Testis (tissue), 3 donors: ENCODE measurements around the gene ARSK. TPM values are rescaled to one million over a fixed set of nuclear protein-coding genes. Genes with fewer than 3 reads are reported as not detected.
A peak's percentile ranks its signal among the peaks of the same experiment; 100 is the strongest.

Experiments used
- DNase-seq: peaks from one replicate; pipeline ENCODE4 v3.0.0-alpha.2; 2019
- H3K27ac ChIP-seq, 2 donors: fragments of 200-600 bp; sonication (generic); one replicate each; pipeline ENCODE4 v1.5.1; 2019
- H3K27me3 ChIP-seq: fragments of 200-600 bp; sonication (generic); one replicate; pipeline ENCODE4 v1.5.1; 2019
- H3K36me3 ChIP-seq: fragments of 200-600 bp; sonication (generic); one replicate; pipeline ENCODE4 v1.5.1; 2017; ENCODE audit warnings: low read depth; ENCODE audit errors: missing control alignments
- H3K4me1 ChIP-seq: fragments of 200-600 bp; sonication (generic); one replicate; pipeline ENCODE4 v1.5.1; 2019
- H3K4me3 ChIP-seq, 2 donors: fragments of 200-600 bp; sonication (generic); one replicate each; pipeline ENCODE4 v1.5.1; 2017 to 2019
- H3K9me3 ChIP-seq: fragments of 200-600 bp; sonication (generic); one replicate; pipeline ENCODE4 v1.5.1; 2017
- POLR2A ChIP-seq: fragments of 450-650 bp; IDR thresholded peaks from one replicate; pipeline ENCODE4 v1.6.1; 2017; ENCODE audit warnings: antibody characterized with exemption, mild to moderate bottlenecking, moderate library complexity
- WGBS, 2 donors: methylation state at CpG; one replicate each; pipeline ENCODE4 v1.1.5; 2018; 5-methylcytosine and 5-hydroxymethylcytosine counted together
- intact Hi-C: fragments of 100-400 bp; cut with DNase I; formaldehyde crosslinking; loops from one replicate; pipeline ENCODE4 v1.15.1; 2023; ENCODE audit warnings: low total_unique reads
- polyA plus RNA-seq: library from polyadenylated mRNA; stranded (reverse); fragments of 350-450 nt; fragmentation: Illumina TruSeq; extraction: RNeasy Lipid Tissue Mini Kit (QIAGEN cat#74804); gene quantifications from one replicate; pipeline ENCODE4 v1.2.3, GENCODE V29; 2014; ENCODE audit warnings: low read depth, low replicate concordance; ENCODE audit not compliant: insufficient read depth
- total RNA-seq, 2 donors: library from RNA; depleted of rRNA; stranded (reverse); fragments of >200 nt; gene quantifications; one replicate each; pipeline ENCODE4 v1.2.3, GENCODE V29; 2016
- TF ChIP-seq, protein P1 (sequence below), 3 experiments: fragments of 450-650 bp in 2 of 3; fragments of 200-600 bp in 1 of 3; sonication (generic) in 1 of 3; IDR thresholded peaks; one replicate each; pipeline ENCODE4 v1.5.1; 2016 to 2019; ENCODE audit warnings: antibody characterized with exemption in 3 of 3, mild to moderate bottlenecking in 2 of 3, moderate library complexity in 1 of 3

Gene ARSK
- total and polyA plus RNA-seq, 3 donors from 2014 or later = 2.4 to 6.8 (median 5.8) TPM

DNA sequence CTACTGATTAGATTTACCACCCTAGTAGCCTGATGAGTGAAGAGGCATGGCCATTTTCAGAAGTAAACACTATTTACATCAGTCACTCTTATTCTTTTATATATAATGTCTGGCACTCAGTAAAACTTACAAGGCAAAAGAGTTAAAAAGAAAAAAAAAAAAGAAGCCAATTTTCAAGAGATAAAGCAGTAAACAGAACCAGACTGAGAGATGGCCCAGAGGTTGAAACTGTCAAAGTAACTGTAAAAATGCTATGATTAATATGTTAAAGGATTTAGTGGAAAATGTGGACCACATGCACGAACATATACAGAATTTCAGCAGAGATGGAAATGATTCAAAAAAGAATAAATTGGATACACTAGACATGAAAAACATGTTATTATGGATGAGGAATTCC lies 58.6 kb downstream of the ARSK start:
- 98 to 100% methylated on average over 1 of the region's 1 CpG for WGBS, 2 donors
- no peak overlapping the region for H3K4me3 ChIP-seq
- no peak overlapping the region for H3K27ac ChIP-seq
- H3K27me3 ChIP-seq = no peaks in the 10 kb centered on the region
- intact Hi-C loops = no loop called here
- TF ChIP-seq, protein P1, sequence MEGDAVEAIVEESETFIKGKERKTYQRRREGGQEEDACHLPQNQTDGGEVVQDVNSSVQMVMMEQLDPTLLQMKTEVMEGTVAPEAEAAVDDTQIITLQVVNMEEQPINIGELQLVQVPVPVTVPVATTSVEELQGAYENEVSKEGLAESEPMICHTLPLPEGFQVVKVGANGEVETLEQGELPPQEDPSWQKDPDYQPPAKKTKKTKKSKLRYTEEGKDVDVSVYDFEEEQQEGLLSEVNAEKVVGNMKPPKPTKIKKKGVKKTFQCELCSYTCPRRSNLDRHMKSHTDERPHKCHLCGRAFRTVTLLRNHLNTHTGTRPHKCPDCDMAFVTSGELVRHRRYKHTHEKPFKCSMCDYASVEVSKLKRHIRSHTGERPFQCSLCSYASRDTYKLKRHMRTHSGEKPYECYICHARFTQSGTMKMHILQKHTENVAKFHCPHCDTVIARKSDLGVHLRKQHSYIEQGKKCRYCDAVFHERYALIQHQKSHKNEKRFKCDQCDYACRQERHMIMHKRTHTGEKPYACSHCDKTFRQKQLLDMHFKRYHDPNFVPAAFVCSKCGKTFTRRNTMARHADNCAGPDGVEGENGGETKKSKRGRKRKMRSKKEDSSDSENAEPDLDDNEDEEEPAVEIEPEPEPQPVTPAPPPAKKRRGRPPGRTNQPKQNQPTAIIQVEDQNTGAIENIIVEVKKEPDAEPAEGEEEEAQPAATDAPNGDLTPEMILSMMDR (IDR thresholded peaks at IDR 0.05) = no peak
- TF ChIP-seq POLR2A = no peak
- no peak for DNase-seq
- H3K4me1 ChIP-seq = no peaks in the 10 kb centered on the region
- no peaks in the 10 kb centered on the region for H3K9me3 ChIP-seq
- H3K36me3 ChIP-seq = no peaks in the 10 kb centered on the region

GRCh38 chr5:95615164-95615467 lies 60.2 kb downstream of the ARSK start:
- no peak for DNase-seq
- intact Hi-C loops = no loop called here
- WGBS, 2 donors = 91 to 96% methylated on average over 1 of the region's 1 CpG
- H3K36me3 ChIP-seq = no peaks in the 10 kb centered on the region
- no peaks in the 10 kb centered on the region for H3K9me3 ChIP-seq
- no peak overlapping the region for H3K27ac ChIP-seq
- no peaks in the 10 kb centered on the region for H3K27me3 ChIP-seq
- no peak overlapping the region for H3K4me3 ChIP-seq
- TF ChIP-seq, protein P1 (IDR thresholded peaks at IDR 0.05) = no peak
- TF ChIP-seq POLR2A = no peak
- no peaks in the 10 kb centered on the region for H3K4me1 ChIP-seq

GRCh38 chr5:95617057-95617456 lies 62.2 kb downstream of the ARSK start:
- WGBS, 2 donors = 89 to 95% methylated on average over 5 of the region's 5 CpGs
- intact Hi-C loops = no loop called here
- TF ChIP-seq POLR2A = no peak
- TF ChIP-seq, protein P1 (IDR thresholded peaks at IDR 0.05) = no peak
- Histone ChIP-seq H3K4me1 (no peaks in the 10 kb centered on the region), H3K9me3 (no peaks in the 10 kb centered on the region), H3K27me3 (no peaks in the 10 kb centered on the region), H3K27ac (no peak overlapping the region), H3K4me3 (no peak overlapping the region), H3K36me3 (no peaks in the 10 kb centered on the region)
- no peak for DNase-seq

DNA sequence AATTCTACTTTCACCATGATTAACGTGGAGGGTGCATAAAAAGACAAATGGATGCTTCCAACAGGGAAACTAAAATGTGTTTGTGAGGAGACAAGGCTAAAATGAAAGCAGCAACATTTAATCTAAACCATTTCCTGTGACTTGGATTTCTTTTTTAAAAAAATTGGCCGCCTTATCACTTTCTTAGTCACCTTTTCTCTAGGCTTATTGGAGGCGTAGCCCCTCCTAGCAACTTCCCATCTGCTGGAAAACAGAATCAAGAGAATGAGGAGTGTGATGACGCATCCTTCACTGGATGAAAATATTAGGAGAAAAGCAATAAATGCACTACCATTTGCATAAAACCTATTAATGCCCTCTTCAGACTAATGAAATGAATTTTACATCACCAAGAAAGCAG lies 64.2 kb downstream of the ARSK start:
- Histone ChIP-seq H3K9me3 (no peaks in the 10 kb centered on the region), H3K27ac (no peak overlapping the region), H3K27me3 (no peaks in the 10 kb centered on the region), H3K4me3 (no peak overlapping the region), H3K4me1 (no peaks in the 10 kb centered on the region), H3K36me3 (no peaks in the 10 kb centered on the region)
- DNase-seq = no peak
- WGBS, 2 donors = 65 to 77% methylated on average over 4 of the region's 4 CpGs
- TF ChIP-seq POLR2A = no peak
- TF ChIP-seq, protein P1 (IDR thresholded peaks at IDR 0.05) = no peak
- intact Hi-C loops = no loop called here

GRCh38 chr5:95619514-95620029 lies 64.7 kb downstream of the ARSK start:
- H3K4me1 ChIP-seq = no peaks in the 10 kb centered on the region
- intact Hi-C loops = no loop called here
- peak overlapping the region in 1 of 2 donors; percentile 59 for H3K4me3 ChIP-seq
- TF ChIP-seq, protein P1 (IDR thresholded peaks at IDR 0.05) = no peak
- no peak for TF ChIP-seq POLR2A
- H3K27me3 ChIP-seq = no peaks in the 10 kb centered on the region
- no peak for DNase-seq
- 4 to 5% methylated on average over 19 of the region's 19 CpGs for WGBS, 2 donors
- H3K9me3 ChIP-seq = no peaks in the 10 kb centered on the region
- no peaks in the 10 kb centered on the region for H3K36me3 ChIP-seq
- no peak overlapping the region for H3K27ac ChIP-seq
